Measurements from ENCODE around the gene NLRP5.
"Not testable (repeated sequence)": the region's sequence is repeated elsewhere in the genome, so short reads cannot be mapped to it uniquely, and the experiment has no call there.

The NLRP5 gene

GRCh38 chr19:55986487-55986886 is at the start of gene NLRP5:
TSS of gene NLRP5 (plus strand) at chr19:55986775.
- peak; percentile 46 for DNase-seq

GRCh38 chr19:55939206-55939605 is 47.4 kb upstream of the NLRP5 start:
- no peak for DNase-seq

- no peak for DNase-seq
Observed at GRCh38 chr19:55940306-55940705, 46.3 kb upstream of the NLRP5 start.

- DNase-seq: no peak
Observed at GRCh38 chr19:55947532-55947931, 39.0 kb upstream of the NLRP5 start, which contains the start of gene NLRP8. TSS of gene NLRP8 (plus strand) at chr19:55947832.

- DNase-seq: not testable (repeated sequence)
Observed at GRCh38 chr19:55950566-55950965, 36.0 kb upstream of the NLRP5 start.

GRCh38 chr19:55956431-55956830 is 30.1 kb upstream of the NLRP5 start:
- no peak for DNase-seq

- DNase-seq: no peak
Observed at GRCh38 chr19:55958356-55958755, 28.2 kb upstream of the NLRP5 start.

GRCh38 chr19:55959996-55960675 is 26.4 kb upstream of the NLRP5 start:
- no peak for DNase-seq

GRCh38 chr19:55962186-55962585 is 24.4 kb upstream of the NLRP5 start:
- no peak for DNase-seq

- DNase-seq: no peak
Observed at GRCh38 chr19:55973982-55974381, 12.6 kb upstream of the NLRP5 start.

- no peak for DNase-seq
Observed at GRCh38 chr19:55980415-55980814, 6.2 kb upstream of the NLRP5 start.

GRCh38 chr19:55985254-55985653 is 1.3 kb upstream of the NLRP5 start:
- no peak for DNase-seq

- DNase-seq: no peak
Observed at GRCh38 chr19:55990831-55991230, 4.3 kb downstream of the NLRP5 start.

GRCh38 chr19:55993492-55993891 is 6.9 kb downstream of the NLRP5 start:
- DNase-seq: no peak

GRCh38 chr19:56014765-56015164 is 28.2 kb downstream of the NLRP5 start:
- DNase-seq: no peak

GRCh38 chr19:56015756-56016155 is 29.2 kb downstream of the NLRP5 start:
- DNase-seq: no peak

- not testable (repeated sequence) for DNase-seq
Observed at GRCh38 chr19:56019325-56019724, 32.8 kb downstream of the NLRP5 start.

GRCh38 chr19:56020355-56020975 is 33.9 kb downstream of the NLRP5 start:
- not testable (repeated sequence) for DNase-seq

GRCh38 chr19:56026769-56027168 is 40.2 kb downstream of the NLRP5 start:
- DNase-seq: no peak

- no peak for DNase-seq
Observed at GRCh38 chr19:56053596-56053995, 67.0 kb downstream of the NLRP5 start.

GRCh38 chr19:56066152-56067023 is 79.8 kb downstream of the NLRP5 start:
- peak; percentile 18 for DNase-seq

- DNase-seq: no peak
Observed at GRCh38 chr19:56069642-56070041, 83.1 kb downstream of the NLRP5 start.

GRCh38 chr19:56071151-56071550 is 84.6 kb downstream of the NLRP5 start:
- DNase-seq: no peak

GRCh38 chr19:56076498-56076897 is 89.9 kb downstream of the NLRP5 start:
- DNase-seq: peak; percentile 6
